ENCODE data around the gene SIAH3. TPM values are rescaled to one million over a fixed set of nuclear protein-coding genes. Genes with fewer than 3 reads are reported as not detected.

The SIAH3 gene
- total and polyA plus RNA-seq, 9 of the 15 experiments (the other 6 are each of a cell fraction or from before 2014, with no cell fraction given), result not detected

DNA sequence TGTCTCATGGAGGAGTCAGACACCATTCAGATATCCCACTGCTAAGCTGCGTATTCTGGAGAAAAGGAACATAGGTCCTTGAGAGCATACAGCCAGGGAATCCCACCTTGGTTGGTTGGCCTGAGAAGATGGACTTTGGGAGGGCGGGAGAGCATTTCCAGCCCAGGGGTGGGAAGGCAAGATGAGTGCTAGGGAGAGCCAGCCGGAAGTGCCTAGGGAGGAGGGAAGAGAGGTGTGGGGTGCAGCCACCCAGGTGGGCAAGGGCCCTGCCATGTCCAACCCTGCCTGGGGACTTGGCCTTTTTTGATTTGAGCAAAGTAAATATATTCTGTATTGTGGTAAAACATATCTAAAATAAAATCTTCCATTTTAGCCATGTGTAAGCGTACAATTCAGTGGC lies 19.7 kb downstream of the SIAH3 start (continued):
- TF ChIP-seq, protein P1, sequence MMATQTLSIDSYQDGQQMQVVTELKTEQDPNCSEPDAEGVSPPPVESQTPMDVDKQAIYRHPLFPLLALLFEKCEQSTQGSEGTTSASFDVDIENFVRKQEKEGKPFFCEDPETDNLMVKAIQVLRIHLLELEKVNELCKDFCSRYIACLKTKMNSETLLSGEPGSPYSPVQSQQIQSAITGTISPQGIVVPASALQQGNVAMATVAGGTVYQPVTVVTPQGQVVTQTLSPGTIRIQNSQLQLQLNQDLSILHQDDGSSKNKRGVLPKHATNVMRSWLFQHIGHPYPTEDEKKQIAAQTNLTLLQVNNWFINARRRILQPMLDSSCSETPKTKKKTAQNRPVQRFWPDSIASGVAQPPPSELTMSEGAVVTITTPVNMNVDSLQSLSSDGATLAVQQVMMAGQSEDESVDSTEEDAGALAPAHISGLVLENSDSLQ (IDR thresholded peaks at IDR 0.05), result no peak
- no peak for TF ChIP-seq ZNF217 (CRISPR knock-in tag; IDR thresholded peaks at IDR 0.05)
- TF ChIP-seq PURB (CRISPR knock-in tag; IDR thresholded peaks at IDR 0.05; ENCODE audit: low read depth), result no peak
- TF ChIP-seq SMC3 (conservative IDR thresholded peaks at IDR 0.05; ENCODE audit: insufficient read depth, low read depth, low read length), result no peak
- TF ChIP-seq RBM25 (IDR thresholded peaks at IDR 0.05; ENCODE audit: low read depth, low read length, severe bottlenecking), result no peak
- TF ChIP-seq ZNF124 (CRISPR knock-in tag; IDR thresholded peaks at IDR 0.05), result no peak
- no peak for TF ChIP-seq EGR1 (conservative IDR thresholded peaks at IDR 0.05)
- no peak for TF ChIP-seq ZNF644 (tag; IDR thresholded peaks at IDR 0.05; ENCODE audit: low read depth)
- TF ChIP-seq, protein P2, sequence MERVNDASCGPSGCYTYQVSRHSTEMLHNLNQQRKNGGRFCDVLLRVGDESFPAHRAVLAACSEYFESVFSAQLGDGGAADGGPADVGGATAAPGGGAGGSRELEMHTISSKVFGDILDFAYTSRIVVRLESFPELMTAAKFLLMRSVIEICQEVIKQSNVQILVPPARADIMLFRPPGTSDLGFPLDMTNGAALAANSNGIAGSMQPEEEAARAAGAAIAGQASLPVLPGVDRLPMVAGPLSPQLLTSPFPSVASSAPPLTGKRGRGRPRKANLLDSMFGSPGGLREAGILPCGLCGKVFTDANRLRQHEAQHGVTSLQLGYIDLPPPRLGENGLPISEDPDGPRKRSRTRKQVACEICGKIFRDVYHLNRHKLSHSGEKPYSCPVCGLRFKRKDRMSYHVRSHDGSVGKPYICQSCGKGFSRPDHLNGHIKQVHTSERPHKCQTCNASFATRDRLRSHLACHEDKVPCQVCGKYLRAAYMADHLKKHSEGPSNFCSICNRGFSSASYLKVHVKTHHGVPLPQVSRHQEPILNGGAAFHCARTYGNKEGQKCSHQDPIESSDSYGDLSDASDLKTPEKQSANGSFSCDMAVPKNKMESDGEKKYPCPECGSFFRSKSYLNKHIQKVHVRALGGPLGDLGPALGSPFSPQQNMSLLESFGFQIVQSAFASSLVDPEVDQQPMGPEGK (CRISPR knock-in tag; IDR thresholded peaks at IDR 0.05; ENCODE audit: borderline replicate concordance), result no peak
- no peak for TF ChIP-seq NFYB (IDR thresholded peaks at IDR 0.05; ENCODE audit: extremely low read depth, insufficient read length)
- TF ChIP-seq, protein P3, sequence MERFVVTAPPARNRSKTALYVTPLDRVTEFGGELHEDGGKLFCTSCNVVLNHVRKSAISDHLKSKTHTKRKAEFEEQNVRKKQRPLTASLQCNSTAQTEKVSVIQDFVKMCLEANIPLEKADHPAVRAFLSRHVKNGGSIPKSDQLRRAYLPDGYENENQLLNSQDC (CRISPR knock-in tag; IDR thresholded peaks at IDR 0.05), result no peak
- no peak for TF ChIP-seq ZNF695 (CRISPR knock-in tag; IDR thresholded peaks at IDR 0.05)
- no peak for TF ChIP-seq NCOA6 (IDR thresholded peaks at IDR 0.05)
- TF ChIP-seq, protein P4, sequence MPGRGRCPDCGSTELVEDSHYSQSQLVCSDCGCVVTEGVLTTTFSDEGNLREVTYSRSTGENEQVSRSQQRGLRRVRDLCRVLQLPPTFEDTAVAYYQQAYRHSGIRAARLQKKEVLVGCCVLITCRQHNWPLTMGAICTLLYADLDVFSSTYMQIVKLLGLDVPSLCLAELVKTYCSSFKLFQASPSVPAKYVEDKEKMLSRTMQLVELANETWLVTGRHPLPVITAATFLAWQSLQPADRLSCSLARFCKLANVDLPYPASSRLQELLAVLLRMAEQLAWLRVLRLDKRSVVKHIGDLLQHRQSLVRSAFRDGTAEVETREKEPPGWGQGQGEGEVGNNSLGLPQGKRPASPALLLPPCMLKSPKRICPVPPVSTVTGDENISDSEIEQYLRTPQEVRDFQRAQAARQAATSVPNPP (IDR thresholded peaks at IDR 0.05; ENCODE audit: borderline replicate concordance, insufficient read depth, insufficient read length), result no peak
